ENCODE results near the gene CELF4. TPM values are rescaled to one million over a fixed set of nuclear protein-coding genes. Genes with fewer than 3 reads are reported as not detected.

The CELF4 gene
- total RNA-seq, 1 experiment from 2014 or later: 0.11 TPM

DNA sequence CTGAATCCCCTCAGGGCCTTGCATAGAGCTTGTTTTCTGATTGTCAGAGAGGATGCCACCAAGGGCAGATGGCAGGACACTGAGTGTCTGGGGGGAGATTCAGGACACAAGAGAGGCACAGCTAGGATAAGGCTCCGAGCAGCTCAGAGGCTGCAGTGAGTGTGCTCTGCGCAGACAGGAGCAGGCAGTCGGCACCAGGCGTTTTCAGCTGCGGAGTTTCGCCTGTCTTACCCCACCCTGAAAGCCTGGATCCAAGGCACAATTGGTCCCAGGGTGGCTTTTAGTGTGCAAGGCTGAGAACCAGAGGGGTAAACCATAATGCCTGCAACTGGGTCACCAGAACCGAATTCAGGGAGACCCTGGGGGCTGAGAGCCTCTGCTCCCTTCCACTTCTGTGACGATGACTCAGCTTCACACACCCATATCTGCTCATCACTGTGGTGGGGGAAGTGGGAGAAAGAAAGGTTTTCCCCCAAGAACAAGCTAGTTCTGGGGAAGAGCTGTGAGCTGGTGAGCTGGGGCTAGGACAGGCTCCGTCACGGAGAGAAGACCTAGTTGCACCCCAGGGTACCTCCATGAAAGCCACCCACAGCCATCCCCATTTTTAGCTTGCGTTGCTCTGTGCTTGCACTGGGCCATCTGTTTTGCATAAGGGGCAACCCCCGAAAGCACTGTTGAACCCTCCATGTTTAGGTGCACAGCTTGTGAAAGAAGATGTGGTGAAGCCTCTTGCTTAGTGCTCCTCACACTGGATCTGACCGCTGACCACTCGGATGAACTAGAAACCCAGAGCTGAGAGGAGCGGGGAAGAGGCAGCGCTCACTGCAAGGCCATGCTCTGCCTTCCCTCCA lies 173.7 kb downstream of the CELF4 start:
- no peaks in the 10 kb centered on the region for H3K36me3 Mint-ChIP-seq (ENCODE audit: insufficient read depth, unreplicated experiment)
- no TSS peak for BruUV-seq (replicated peaks)
- peaks cover 8% of the 10 kb centered on the region for H3K27me3 Mint-ChIP-seq (ENCODE audit: insufficient read depth, unreplicated experiment)
- Histone ChIP-seq H3K4me1 (no peaks in the 10 kb centered on the region), H3K4me3 (ENCODE audit: low read depth, low read length) (no peak overlapping the region), H3K36me3 (ENCODE audit: control insufficient read depth, insufficient read depth, low read length) (no peaks in the 10 kb centered on the region), H3K27me3 (replicated peaks; ENCODE audit: control insufficient read depth, insufficient read depth, low read length) (no peaks in the 10 kb centered on the region; the same call in 1 of the 2 replicates), H3K9me3 (no peaks in the 10 kb centered on the region)
- H3K27ac Mint-ChIP-seq (ENCODE audit: unreplicated experiment): no peak overlapping the region
- H3K4me3 Mint-ChIP-seq (ENCODE audit: unreplicated experiment): no peak overlapping the region
- TF ChIP-seq, protein P1, sequence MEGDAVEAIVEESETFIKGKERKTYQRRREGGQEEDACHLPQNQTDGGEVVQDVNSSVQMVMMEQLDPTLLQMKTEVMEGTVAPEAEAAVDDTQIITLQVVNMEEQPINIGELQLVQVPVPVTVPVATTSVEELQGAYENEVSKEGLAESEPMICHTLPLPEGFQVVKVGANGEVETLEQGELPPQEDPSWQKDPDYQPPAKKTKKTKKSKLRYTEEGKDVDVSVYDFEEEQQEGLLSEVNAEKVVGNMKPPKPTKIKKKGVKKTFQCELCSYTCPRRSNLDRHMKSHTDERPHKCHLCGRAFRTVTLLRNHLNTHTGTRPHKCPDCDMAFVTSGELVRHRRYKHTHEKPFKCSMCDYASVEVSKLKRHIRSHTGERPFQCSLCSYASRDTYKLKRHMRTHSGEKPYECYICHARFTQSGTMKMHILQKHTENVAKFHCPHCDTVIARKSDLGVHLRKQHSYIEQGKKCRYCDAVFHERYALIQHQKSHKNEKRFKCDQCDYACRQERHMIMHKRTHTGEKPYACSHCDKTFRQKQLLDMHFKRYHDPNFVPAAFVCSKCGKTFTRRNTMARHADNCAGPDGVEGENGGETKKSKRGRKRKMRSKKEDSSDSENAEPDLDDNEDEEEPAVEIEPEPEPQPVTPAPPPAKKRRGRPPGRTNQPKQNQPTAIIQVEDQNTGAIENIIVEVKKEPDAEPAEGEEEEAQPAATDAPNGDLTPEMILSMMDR (IDR thresholded peaks at IDR 0.05; ENCODE audit: insufficient read depth in 1 of 2, low read depth in 1 of 2, low read length in 1 of 2, severe bottlenecking in 1 of 2, unreplicated experiment in 1 of 2): no peak
- DNase-seq: no peak
- no peaks in the 10 kb centered on the region for H3K9me3 Mint-ChIP-seq (ENCODE audit: unreplicated experiment)
- POLR2A ChIA-PET: no interaction called here
- intact Hi-C loops (cut with micrococcal nuclease; ENCODE audit: unreplicated experiment): loop anchor here (10.0 kb wide), 1 partner anchor 83 kb away; no protein-coding TSS in a partner anchor
- H3K4me1 Mint-ChIP-seq (ENCODE audit: low read depth, unreplicated experiment): no peaks in the 10 kb centered on the region
- CTCF ChIA-PET: no interaction called here

DNA sequence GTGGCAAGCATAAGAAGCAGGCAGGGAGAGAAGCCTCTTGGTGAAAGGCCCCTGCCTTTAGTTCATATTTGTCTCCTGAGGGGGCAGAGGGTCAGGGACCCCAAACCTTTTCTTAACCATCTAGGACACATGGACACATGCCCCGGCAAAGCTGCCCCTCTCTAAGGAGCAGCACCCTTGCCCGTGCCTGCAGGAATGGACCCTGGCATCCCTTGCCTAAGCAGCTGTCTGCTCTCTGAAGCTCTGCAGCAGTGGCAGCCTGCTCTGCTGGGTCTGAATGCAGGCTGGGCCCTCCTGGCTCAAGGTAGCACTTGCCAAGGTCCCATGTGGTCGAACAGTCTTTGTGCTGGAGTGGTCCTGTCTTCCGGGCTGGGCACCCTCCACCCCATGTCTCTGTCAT lies 174.4 kb downstream of the CELF4 start:
- Mint-ChIP-seq H3K4me3 (ENCODE audit: unreplicated experiment) (no peak overlapping the region), H3K36me3 (ENCODE audit: insufficient read depth, unreplicated experiment) (no peaks in the 10 kb centered on the region), H3K4me1 (ENCODE audit: low read depth, unreplicated experiment) (no peaks in the 10 kb centered on the region), H3K27me3 (ENCODE audit: insufficient read depth, unreplicated experiment) (peaks cover 9% of the 10 kb centered on the region), H3K27ac (ENCODE audit: unreplicated experiment) (no peak overlapping the region), H3K9me3 (ENCODE audit: unreplicated experiment) (no peaks in the 10 kb centered on the region)
- CTCF ChIA-PET: no interaction called here
- H3K4me3 ChIP-seq (ENCODE audit: low read depth, low read length): no peak overlapping the region
- intact Hi-C loops (cut with micrococcal nuclease; ENCODE audit: unreplicated experiment): loop anchor here (10.0 kb wide), 1 partner anchor 84 kb away; no protein-coding TSS in a partner anchor
- no TSS peak for BruUV-seq (replicated peaks)
- DNase-seq: no peak
- H3K36me3 ChIP-seq (ENCODE audit: control insufficient read depth, insufficient read depth, low read length): no peaks in the 10 kb centered on the region
- H3K4me1 ChIP-seq: no peaks in the 10 kb centered on the region
- TF ChIP-seq, protein P1 (IDR thresholded peaks at IDR 0.05; ENCODE audit: insufficient read depth in 1 of 2, low read depth in 1 of 2, low read length in 1 of 2, severe bottlenecking in 1 of 2, unreplicated experiment in 1 of 2): no peak
- H3K27me3 ChIP-seq (replicated peaks; ENCODE audit: control insufficient read depth, insufficient read depth, low read length): no peaks in the 10 kb centered on the region; the same call in 1 of the 2 replicates
- POLR2A ChIA-PET: no interaction called here
- no peaks in the 10 kb centered on the region for H3K9me3 ChIP-seq

DNA sequence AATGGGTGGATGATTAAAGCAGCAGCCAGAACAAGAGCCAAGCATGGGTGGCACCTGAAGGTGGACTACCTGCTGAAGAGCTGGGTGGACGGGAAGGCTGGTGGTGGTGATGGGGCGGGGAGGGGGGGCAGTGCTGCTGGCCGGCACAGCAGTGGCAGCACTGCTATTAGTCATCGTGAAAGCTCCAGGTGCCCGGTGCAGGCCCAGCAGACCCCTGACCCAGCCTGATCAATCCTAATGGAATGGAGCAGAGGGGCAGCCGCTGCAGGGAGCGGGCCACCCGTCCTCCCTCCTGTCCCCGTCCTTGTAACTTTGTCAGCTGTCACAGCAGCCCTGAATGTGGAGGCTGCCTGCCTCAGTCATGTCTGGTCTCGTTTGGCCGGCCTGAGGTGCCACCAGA lies 174.9 kb downstream of the CELF4 start:
- ChIA-PET POLR2A (no interaction called here), CTCF (no interaction called here)
- Mint-ChIP-seq H3K9me3 (ENCODE audit: unreplicated experiment) (no peaks in the 10 kb centered on the region), H3K4me1 (ENCODE audit: low read depth, unreplicated experiment) (no peaks in the 10 kb centered on the region), H3K36me3 (ENCODE audit: insufficient read depth, unreplicated experiment) (no peaks in the 10 kb centered on the region), H3K27me3 (ENCODE audit: insufficient read depth, unreplicated experiment) (peaks cover 8% of the 10 kb centered on the region), H3K4me3 (ENCODE audit: unreplicated experiment) (no peak overlapping the region), H3K27ac (ENCODE audit: unreplicated experiment) (no peak overlapping the region)
- intact Hi-C loops (cut with micrococcal nuclease; ENCODE audit: unreplicated experiment): loop anchor here (10.0 kb wide), 1 partner anchor 84 kb away; no protein-coding TSS in a partner anchor
- Histone ChIP-seq H3K4me1 (no peaks in the 10 kb centered on the region), H3K4me3 (ENCODE audit: low read depth, low read length) (no peak overlapping the region), H3K9me3 (no peaks in the 10 kb centered on the region), H3K27me3 (replicated peaks; ENCODE audit: control insufficient read depth, insufficient read depth, low read length) (no peaks in the 10 kb centered on the region; the same call in 1 of the 2 replicates), H3K36me3 (ENCODE audit: control insufficient read depth, insufficient read depth, low read length) (no peaks in the 10 kb centered on the region)
- no peak for DNase-seq
- TF ChIP-seq, protein P1 (IDR thresholded peaks at IDR 0.05; ENCODE audit: insufficient read depth in 1 of 2, low read depth in 1 of 2, low read length in 1 of 2, severe bottlenecking in 1 of 2, unreplicated experiment in 1 of 2): no peak
- BruUV-seq (replicated peaks): no TSS peak
